GM12878 (cell line): ENCODE measurements around the gene WNT5B. TPM values are rescaled to one million over a fixed set of nuclear protein-coding genes. Genes with fewer than 3 reads are reported as not detected.

Experiments used
- ATAC-seq: fragments of 200-7000 bp; cut with Tn5 transposase; 3 replicates; pipeline ENCODE4 v1.9.1; 2020; ENCODE audit warnings: mild to moderate bottlenecking, moderate library complexity
- BruUV-seq: library from RNA; stranded (reverse); fragments of 400-500 nt; replicated peaks from 2 replicates; lab custom pipeline; 2021; lab: Mats Ljungman, UMichigan
- CTCF ChIA-PET: fragments of 300-600 bp; sonication (Branson Sonifier 250); formaldehyde crosslinking; extraction: SDS; loops from one replicate; lab custom pipeline; 2021; ENCODE audit warnings: inconsistent platforms; lab: Yijun Ruan, JAX
- POLR2A ChIA-PET: fragments of 350-600 bp; formaldehyde crosslinking; extraction: SDS; loops from one replicate; lab custom pipeline; 2021; ENCODE audit warnings: inconsistent platforms; lab: Charles Lee
- RAD21 ChIA-PET: fragments of 300-600 bp; sonication (Branson Sonifier 250); formaldehyde crosslinking; loops from one replicate; lab custom pipeline; 2023; ENCODE audit warnings: antibody characterized with exemption; ENCODE audit not compliant: unreplicated experiment; lab: Charles Lee
- SMC1A ChIA-PET: fragments of 300-600 bp; sonication (Branson Sonifier 250); formaldehyde crosslinking; loops from one replicate; lab custom pipeline; 2023; ENCODE audit not compliant: unreplicated experiment, uncharacterized antibody; lab: Charles Lee
- DNase-seq: peaks from one replicate; pipeline ENCODE4 v3.0.0-alpha.2; 2011; ENCODE audit warnings: low read depth, low spot score
- FAIRE-seq: peaks from 3 replicates; lab custom pipeline; 2011; peaks lifted over from hg19 to GRCh38; lab: Jason Lieb, UNC
- H2AFZ ChIP-seq: 2 replicates; pipeline ENCODE4 v1.6.0; 2011; ENCODE audit warnings: low read depth, low read length, control low read depth; ENCODE audit not compliant: control insufficient read depth
- H3K27ac ChIP-seq: 2 replicates; pipeline ENCODE4 v1.5.1; 2011; ENCODE audit warnings: control low read depth; ENCODE audit not compliant: control insufficient read depth, insufficient read depth
- H3K27me3 ChIP-seq, 2 experiments: replicated peaks in 1 of 2; 2 replicates each; pipeline versions ENCODE4 v1.6.0 to v1.6.1; 2011; ENCODE audit warnings: low read length in 1 of 2; ENCODE audit not compliant: control insufficient read depth in 2 of 2, insufficient read depth in 2 of 2
- H3K36me3 ChIP-seq, 2 experiments: 2 replicates each; pipeline ENCODE4 v1.5.1; 2011; ENCODE audit warnings: low read length in 1 of 2; ENCODE audit not compliant: control insufficient read depth in 2 of 2, insufficient read depth in 2 of 2
- H3K4me1 ChIP-seq: 2 replicates; pipeline ENCODE4 v1.6.1; 2011; ENCODE audit warnings: mild to moderate bottlenecking, low read length, moderate library complexity, mixed read lengths; ENCODE audit not compliant: control insufficient read depth, insufficient read depth
- H3K4me2 ChIP-seq: 2 replicates; pipeline ENCODE4 v1.6.0; 2011; ENCODE audit warnings: control low read depth; ENCODE audit not compliant: control insufficient read depth, insufficient read depth
- H3K4me3 ChIP-seq: fragments of 200-600 bp; sonication (generic); 2 replicates; pipeline ENCODE4 v1.5.1; 2016
- H3K79me2 ChIP-seq: 2 replicates; pipeline ENCODE4 v1.6.0; 2011; ENCODE audit warnings: low read length; ENCODE audit not compliant: control insufficient read depth, insufficient read depth
- H3K9ac ChIP-seq: 2 replicates; pipeline ENCODE4 v1.8.0; 2011; ENCODE audit warnings: low read length, control low read depth, mixed read lengths; ENCODE audit not compliant: control insufficient read depth, insufficient read depth
- H3K9me3 ChIP-seq: replicated peaks from 3 replicates; pipeline ENCODE4 v1.5.1; 2011; ENCODE audit warnings: mild to moderate bottlenecking, low read length; ENCODE audit not compliant: control insufficient read depth, insufficient read depth
- H4K20me1 ChIP-seq: 2 replicates; pipeline ENCODE4 v1.6.0; 2011; ENCODE audit not compliant: control insufficient read depth, insufficient read depth
- CEBPB ChIP-seq, 2 experiments: fragments of 150-350 bp in 1 of 2; IDR thresholded peaks; 2 replicates each; pipeline ENCODE4 v1.6.1; 2012 to 2014; ENCODE audit warnings: low read depth in 2 of 2, low read length in 2 of 2, borderline replicate concordance in 1 of 2, inconsistent platforms in 1 of 2
- CREM ChIP-seq: IDR thresholded peaks from 2 replicates; pipeline ENCODE4 v1.6.1; 2014; ENCODE audit warnings: antibody characterized with exemption, low read depth
- PAX5 ChIP-seq: IDR thresholded peaks from 2 replicates; pipeline ENCODE4 v1.6.1; 2011; ENCODE audit warnings: low read depth, low read length, borderline replicate concordance
- POLR2A ChIP-seq: IDR thresholded peaks from 2 replicates; pipeline ENCODE4 v1.6.1; 2011; ENCODE audit warnings: low read depth, mild to moderate bottlenecking, low read length
- POLR2AphosphoS5 ChIP-seq: IDR thresholded peaks from 2 replicates; pipeline ENCODE4 v1.6.1; 2011; ENCODE audit warnings: mild to moderate bottlenecking, low read length, inconsistent platforms
- WGBS: methylation state at CpG from one replicate; pipeline ENCODE4 v1.1.6; 2016; ENCODE audit warnings: low lambda C conversion rate; ENCODE audit not compliant: insufficient replicate concordance, insufficient coverage; ENCODE audit errors: missing lambda C conversion rate; 5-methylcytosine and 5-hydroxymethylcytosine counted together
- in situ Hi-C: fragments of 300-500 bp; cut with MboI; formaldehyde crosslinking; loops from 9 replicates; pipeline ENCODE4 v1.14.3; 2018; ENCODE audit warnings: mixed read lengths
- intact Hi-C: fragments of 100-400 bp; cut with micrococcal nuclease; formaldehyde crosslinking; loops from one replicate; pipeline ENCODE4 v1.14.2; 2022; ENCODE audit not compliant: unreplicated experiment
- polyA plus RNA-seq, 11 experiments: library from polyadenylated mRNA; depleted of rRNA in 4 of 11; unstranded in 6 of 11; stranded (reverse) in 5 of 11; fragments of >200 nt; fragmentation: Nextera tagmentation in 4 of 11; fragmentation: Illumina TruSeq in 1 of 11; extraction: Ambion mirVana in 4 of 11; extraction: Trizol in 1 of 11; gene quantifications; 1 replicate in 1 of 11; 2 replicates in 10 of 11; pipeline versions ENCODE4 v1.2.1 to v1.2.3, GENCODE V29; 2011 to 2016; ENCODE audit warnings: inconsistent platforms in 2 of 11, missing spikeins in 2 of 11, low read depth in 1 of 11
- total RNA-seq, 4 experiments: library from RNA; depleted of rRNA in 3 of 4; stranded (reverse); fragments of >200 nt in 3 of 4; fragmentation: Illumina TruSeq in 1 of 4; extraction: Trizol in 1 of 4; gene quantifications; 2 replicates each; pipeline versions ENCODE4 v1.2.1 to v1.2.3, GENCODE V29; 2013 to 2021
- TF ChIP-seq, protein P1 (sequence below): fragments of 450-650 bp; IDR thresholded peaks from 2 replicates; pipeline ENCODE4 v1.6.1; 2017; ENCODE audit warnings: mild to moderate bottlenecking, moderate library complexity
- TF ChIP-seq, protein P2 (sequence below): IDR thresholded peaks from 2 replicates; pipeline ENCODE4 v1.6.1; 2012; ENCODE audit warnings: low read depth, low read length, improper control_type of control experiment

The WNT5B gene
- total and polyA plus RNA-seq, 10 of the 15 experiments (the other 5 are each of a cell fraction or from before 2014, with no cell fraction given), result 0.45 to 18.3 (median 5.4) TPM

GRCh38 chr12:1579651-1580435 lies 49.2 kb upstream of the WNT5B start:
- no peak for DNase-seq
- no peaks in the 10 kb centered on the region for H3K79me2 ChIP-seq
- WGBS, result 77% methylated on average over 11 of the region's 11 CpGs
- H3K27me3 ChIP-seq, result no peaks in the 10 kb centered on the region
- H3K4me2 ChIP-seq, result no peak overlapping the region
- ChIA-PET POLR2A (interaction anchor here (0.6 to 0.9 kb wide), 2 partner anchors 62 to 1190 kb away, joined by 3 to 8 read pairs; no protein-coding TSS in a partner anchor), RAD21 (interaction anchor here (0.6 to 4.9 kb wide), 7 partner anchors 25 to 528 kb away, joined by 3 to 237 read pairs (median 5); no protein-coding TSS in a partner anchor), CTCF (interaction anchor here (0.7 to 12.3 kb wide), 4 partner anchors 60 to 462 kb away, joined by 6 to 287 read pairs (median 100); no protein-coding TSS in a partner anchor), SMC1A (interaction anchor here (0.8 to 12.3 kb wide), 7 partner anchors 8 to 462 kb away, joined by 3 to 276 read pairs (median 5); no protein-coding TSS in a partner anchor)
- H3K4me3 ChIP-seq, result no peak overlapping the region
- no peak overlapping the region for H3K27ac ChIP-seq
- no peak overlapping the region for H2AFZ ChIP-seq
- no peak for TF ChIP-seq PAX5
- TF ChIP-seq, protein P1, sequence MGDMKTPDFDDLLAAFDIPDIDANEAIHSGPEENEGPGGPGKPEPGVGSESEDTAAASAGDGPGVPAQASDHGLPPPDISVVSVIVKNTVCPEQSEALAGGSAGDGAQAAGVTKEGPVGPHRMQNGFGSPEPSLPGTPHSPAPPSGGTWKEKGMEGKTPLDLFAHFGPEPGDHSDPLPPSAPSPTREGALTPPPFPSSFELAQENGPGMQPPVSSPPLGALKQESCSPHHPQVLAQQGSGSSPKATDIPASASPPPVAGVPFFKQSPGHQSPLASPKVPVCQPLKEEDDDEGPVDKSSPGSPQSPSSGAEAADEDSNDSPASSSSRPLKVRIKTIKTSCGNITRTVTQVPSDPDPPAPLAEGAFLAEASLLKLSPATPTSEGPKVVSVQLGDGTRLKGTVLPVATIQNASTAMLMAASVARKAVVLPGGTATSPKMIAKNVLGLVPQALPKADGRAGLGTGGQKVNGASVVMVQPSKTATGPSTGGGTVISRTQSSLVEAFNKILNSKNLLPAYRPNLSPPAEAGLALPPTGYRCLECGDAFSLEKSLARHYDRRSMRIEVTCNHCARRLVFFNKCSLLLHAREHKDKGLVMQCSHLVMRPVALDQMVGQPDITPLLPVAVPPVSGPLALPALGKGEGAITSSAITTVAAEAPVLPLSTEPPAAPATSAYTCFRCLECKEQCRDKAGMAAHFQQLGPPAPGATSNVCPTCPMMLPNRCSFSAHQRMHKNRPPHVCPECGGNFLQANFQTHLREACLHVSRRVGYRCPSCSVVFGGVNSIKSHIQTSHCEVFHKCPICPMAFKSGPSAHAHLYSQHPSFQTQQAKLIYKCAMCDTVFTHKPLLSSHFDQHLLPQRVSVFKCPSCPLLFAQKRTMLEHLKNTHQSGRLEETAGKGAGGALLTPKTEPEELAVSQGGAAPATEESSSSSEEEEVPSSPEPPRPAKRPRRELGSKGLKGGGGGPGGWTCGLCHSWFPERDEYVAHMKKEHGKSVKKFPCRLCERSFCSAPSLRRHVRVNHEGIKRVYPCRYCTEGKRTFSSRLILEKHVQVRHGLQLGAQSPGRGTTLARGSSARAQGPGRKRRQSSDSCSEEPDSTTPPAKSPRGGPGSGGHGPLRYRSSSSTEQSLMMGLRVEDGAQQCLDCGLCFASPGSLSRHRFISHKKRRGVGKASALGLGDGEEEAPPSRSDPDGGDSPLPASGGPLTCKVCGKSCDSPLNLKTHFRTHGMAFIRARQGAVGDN, result no peak
- TF ChIP-seq POLR2A, result no peak
- TF ChIP-seq POLR2AphosphoS5, result no peak
- TF ChIP-seq CEBPB (IDR thresholded peaks at IDR 0.05; ENCODE audit: borderline replicate concordance in 1 of 2, low read depth in 2 of 2, low read length in 2 of 2), result no peak
- TF ChIP-seq, protein P2, sequence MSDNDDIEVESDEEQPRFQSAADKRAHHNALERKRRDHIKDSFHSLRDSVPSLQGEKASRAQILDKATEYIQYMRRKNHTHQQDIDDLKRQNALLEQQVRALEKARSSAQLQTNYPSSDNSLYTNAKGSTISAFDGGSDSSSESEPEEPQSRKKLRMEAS, result no peak
- no peak for TF ChIP-seq CREM
- no peaks in the 10 kb centered on the region for H4K20me1 ChIP-seq
- intact Hi-C loops, result loop anchor here (5.0 kb wide), 1 partner anchor 298 kb away; no protein-coding TSS in a partner anchor
- no peaks in the 10 kb centered on the region for H3K36me3 ChIP-seq
- no peaks in the 10 kb centered on the region for H3K4me1 ChIP-seq
- no peak overlapping the region for H3K9ac ChIP-seq
- ATAC-seq, result no peak
- FAIRE-seq, result no peak
- in situ Hi-C loops, result no loop called here
- BruUV-seq, result no TSS peak
- H3K9me3 ChIP-seq, result no peaks in the 10 kb centered on the region
